GM23338 (cell line): ENCODE results near the gene CDC14B. TPM values are rescaled to one million over a fixed set of nuclear protein-coding genes. Genes with fewer than 3 reads are reported as not detected.

Experiments
- ATAC-seq: fragments of 200-7000 bp; cut with Tn5 transposase; 3 replicates; pipeline ENCODE4 v1.9.1; 2020
- DNase-seq: peaks from one replicate; pipeline ENCODE4 v3.0.0-alpha.2; 2015; ENCODE audit warnings: low spot score
- H2AFZ ChIP-seq: fragments of 200-600 bp; sonication (generic); 2 replicates; pipeline ENCODE4 v1.8.0; 2016; ENCODE audit warnings: antibody characterized with exemption, mild to moderate bottlenecking, moderate library complexity
- H3F3A ChIP-seq: fragments of 200-600 bp; sonication (generic); replicated peaks from 2 replicates; pipeline ENCODE4 v1.8.0; 2017; ENCODE audit warnings: antibody characterized with exemption, mixed run types, low read depth
- H3K27ac ChIP-seq: fragments of 200-600 bp; sonication (generic); 2 replicates; pipeline ENCODE4 v1.6.1; 2016; ENCODE audit warnings: low read depth
- H3K27me3 ChIP-seq: fragments of 200-600 bp; sonication (generic); 2 replicates; pipeline ENCODE4 v1.8.0; 2016; ENCODE audit warnings: mild to moderate bottlenecking, mixed run types, moderate library complexity; ENCODE audit not compliant: insufficient read depth
- H3K36me3 ChIP-seq: fragments of 200-600 bp; sonication (generic); 2 replicates; pipeline ENCODE4 v1.8.0; 2016; ENCODE audit warnings: mild to moderate bottlenecking; ENCODE audit not compliant: insufficient read depth
- H3K4me1 ChIP-seq: fragments of 200-600 bp; sonication (generic); 2 replicates; pipeline ENCODE4 v1.8.0; 2016; ENCODE audit warnings: mild to moderate bottlenecking, moderate library complexity; ENCODE audit not compliant: insufficient read depth
- H3K4me2 ChIP-seq: fragments of 200-600 bp; sonication (generic); 2 replicates; pipeline ENCODE4 v1.7.1; 2017; ENCODE audit warnings: mixed run types
- H3K4me3 ChIP-seq: fragments of 200-600 bp; sonication (generic); 2 replicates; pipeline ENCODE4 v1.6.1; 2016; ENCODE audit warnings: mixed run types
- H3K79me2 ChIP-seq: fragments of 200-600 bp; sonication (generic); replicated peaks from 2 replicates; pipeline ENCODE4 v1.8.0; 2017; ENCODE audit warnings: mild to moderate bottlenecking; ENCODE audit not compliant: insufficient read depth
- H3K9me2 ChIP-seq: fragments of 200-600 bp; sonication (generic); 2 replicates; pipeline ENCODE4 v1.8.0; 2017; ENCODE audit not compliant: insufficient read depth
- H4K20me1 ChIP-seq: fragments of 200-600 bp; sonication (generic); replicated peaks from 2 replicates; pipeline ENCODE4 v1.8.0; 2017; ENCODE audit warnings: mild to moderate bottlenecking; ENCODE audit not compliant: insufficient read depth
- H3K27ac Mint-ChIP-seq: 2 replicates; pipeline ENCODE4 v1.8.0; 2020; ENCODE audit warnings: inconsistent platforms, mild to moderate bottlenecking, moderate library complexity, mixed read lengths
- H3K27me3 Mint-ChIP-seq: 3 replicates; pipeline ENCODE4 v1.8.0; 2022; ENCODE audit warnings: low read depth, mild to moderate bottlenecking, moderate library complexity, mixed read lengths, inconsistent platforms; ENCODE audit not compliant: insufficient read depth, poor library complexity
- H3K36me3 Mint-ChIP-seq: 3 replicates; pipeline ENCODE4 v1.8.0; 2021; ENCODE audit warnings: low read depth, mild to moderate bottlenecking, inconsistent platforms, moderate library complexity, mixed read lengths
- H3K4me1 Mint-ChIP-seq: 3 replicates; pipeline ENCODE4 v1.8.0; 2020; ENCODE audit warnings: mild to moderate bottlenecking, inconsistent platforms, mixed read lengths
- H3K4me3 Mint-ChIP-seq: 3 replicates; pipeline ENCODE4 v1.8.0; 2021; ENCODE audit warnings: moderate library complexity, mild to moderate bottlenecking, inconsistent platforms, mixed read lengths
- H3K9me3 Mint-ChIP-seq: 3 replicates; pipeline ENCODE4 v1.8.0; 2020; ENCODE audit warnings: moderate library complexity, mild to moderate bottlenecking, inconsistent platforms, mixed read lengths
- CREB1 ChIP-seq: fragments of 250-450 bp; sonication (Bioruptor Pico); IDR thresholded peaks from 2 replicates; pipeline ENCODE4 v1.5.0; 2020; ENCODE audit warnings: low read depth, mild to moderate bottlenecking, moderate library complexity
- CTCF ChIP-seq, 2 experiments: fragments of 200-600 bp in 1 of 2; sonication (generic) in 1 of 2; conservative IDR thresholded peaks; 2 replicates each; pipeline versions ENCODE4 v1.5.1 to v1.6.1; 2016 to 2017; ENCODE audit warnings: antibody characterized with exemption in 2 of 2, low read depth in 2 of 2, mild to moderate bottlenecking in 2 of 2, moderate library complexity in 1 of 2
- ETS1 ChIP-seq: IDR thresholded peaks from 2 replicates; pipeline ENCODE4 v1.6.1; 2016; ENCODE audit warnings: antibody characterized with exemption
- EZH2 ChIP-seq: fragments of 200-600 bp; sonication (generic); IDR thresholded peaks from one replicate; pipeline ENCODE4 v1.8.0; 2017; ENCODE audit warnings: antibody characterized with exemption, mild to moderate bottlenecking, low read depth; ENCODE audit not compliant: unreplicated experiment
- JUNB ChIP-seq: IDR thresholded peaks from one replicate; pipeline ENCODE4 v1.6.1; 2016; ENCODE audit warnings: antibody characterized with exemption; ENCODE audit not compliant: unreplicated experiment
- NANOG ChIP-seq: IDR thresholded peaks from 2 replicates; pipeline ENCODE4 v1.6.1; 2016; ENCODE audit warnings: antibody characterized with exemption, borderline replicate concordance
- POLR2AphosphoS5 ChIP-seq: IDR thresholded peaks from 2 replicates; pipeline ENCODE4 v1.6.1; 2016; ENCODE audit warnings: antibody characterized with exemption, low read depth
- REST ChIP-seq: IDR thresholded peaks from one replicate; pipeline ENCODE4 v1.6.1; 2018; ENCODE audit warnings: antibody characterized with exemption; ENCODE audit not compliant: unreplicated experiment
- STAT1 ChIP-seq: IDR thresholded peaks from one replicate; pipeline ENCODE4 v1.6.1; 2016; ENCODE audit warnings: antibody characterized with exemption; ENCODE audit not compliant: unreplicated experiment
- ZNF114 ChIP-seq: fragments of 250-450 bp; sonication (Bioruptor Pico); IDR thresholded peaks from 2 replicates; pipeline ENCODE4 v1.5.0; 2020; ENCODE audit warnings: mild to moderate bottlenecking, moderate library complexity
- polyA plus RNA-seq: library from polyadenylated mRNA; unstranded; fragments of >200 nt; fragmentation: Nextera tagmentation; extraction: Ambion mirVana; gene quantifications from 2 replicates; pipeline ENCODE4 v1.2.1, GENCODE V29; 2016
- total RNA-seq: library from RNA; depleted of rRNA; stranded (reverse); fragments of >200 nt; shearing (Covaris generic); gene quantifications from 2 replicates; pipeline ENCODE4 v1.2.3, GENCODE V29; 2014

The CDC14B gene
- total and polyA plus RNA-seq, 2 experiments from 2014 or later: 12.2 to 52.1 TPM

DNA sequence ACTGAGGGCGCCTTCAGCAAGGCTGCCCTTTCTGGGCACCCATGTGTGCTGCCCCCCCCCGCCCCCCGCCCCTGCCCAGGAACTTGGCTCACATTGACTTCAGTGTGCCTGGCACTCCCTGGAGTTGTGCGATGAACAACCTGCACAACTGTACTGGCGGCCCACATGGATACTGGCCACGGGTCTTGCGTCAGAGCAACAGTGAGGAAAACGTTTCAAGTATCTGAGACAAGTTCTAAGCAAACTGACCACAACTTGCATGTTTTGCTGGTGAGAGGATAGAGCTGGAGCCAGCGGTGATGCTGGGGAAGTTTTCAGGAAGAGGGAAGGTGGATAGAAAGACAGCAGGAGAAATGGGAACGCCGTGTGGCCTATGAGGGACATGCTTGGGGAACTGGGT is 124.3 kb downstream of the CDC14B start (continued):
- TF ChIP-seq EZH2 (no peak), ZNF114 (CRISPR knock-in tag) (no peak), REST (no peak), NANOG (no peak), CREB1 (CRISPR knock-in tag) (no peak)

DNA sequence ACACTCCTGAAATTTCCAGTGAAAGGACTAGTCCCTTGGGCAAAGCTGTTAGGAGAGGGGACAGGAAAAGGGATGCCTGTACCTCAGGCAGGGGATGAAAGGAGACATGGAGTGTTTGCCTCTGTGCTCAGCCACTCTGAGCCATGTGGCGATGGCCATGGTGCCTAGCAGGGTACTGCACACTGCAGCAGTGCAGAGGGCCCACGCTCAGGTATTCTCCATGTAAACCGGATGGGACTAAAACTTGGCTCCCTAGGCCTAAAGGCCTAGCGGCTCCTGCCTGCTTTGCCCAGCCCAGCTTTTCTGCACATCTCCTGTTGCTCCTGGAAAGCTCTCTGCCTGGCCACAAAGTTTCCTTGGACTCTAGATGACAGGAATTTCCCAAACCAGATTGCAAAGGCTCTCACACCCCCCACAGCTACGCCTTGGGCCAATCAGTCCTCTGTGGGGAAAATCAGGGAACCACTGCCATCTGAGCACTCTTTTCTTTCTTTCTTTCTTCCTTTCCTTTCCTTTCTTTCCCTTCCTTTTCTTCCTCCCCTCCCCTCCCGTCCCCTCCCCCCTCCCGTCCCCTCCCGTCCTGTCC is 125.3 kb downstream of the CDC14B start:
- H3K27ac ChIP-seq: peak overlapping the region; percentile 83
- H3K4me1 Mint-ChIP-seq: peaks cover 17% of the 10 kb centered on the region
- H3K9me2 ChIP-seq: no peaks in the 10 kb centered on the region
- peaks cover 6% of the 10 kb centered on the region; the same call in 1 of the 2 replicates for H3F3A ChIP-seq
- H3K27me3 ChIP-seq: no peaks in the 10 kb centered on the region
- no peak for DNase-seq
- no peak overlapping the region for H3K4me2 ChIP-seq
- H2AFZ ChIP-seq: no peak overlapping the region
- H3K9me3 Mint-ChIP-seq: no peaks in the 10 kb centered on the region; the same call in 2 of the 3 replicates
- no peak overlapping the region for H3K4me3 ChIP-seq
- H4K20me1 ChIP-seq: no peaks in the 10 kb centered on the region; the same call in 1 of the 2 replicates
- H3K36me3 Mint-ChIP-seq: peaks cover 17% of the 10 kb centered on the region; the same call in 2 of the 3 replicates
- H3K27me3 Mint-ChIP-seq: peaks cover 10% of the 10 kb centered on the region
- peak; percentile 8; the same call in 2 of the 3 replicates for ATAC-seq
- 0 out of 2 replicates have a peak, but pooled peaks cover 5% of the 10 kb centered on the region for H3K4me1 ChIP-seq
- H3K4me3 Mint-ChIP-seq: no peak overlapping the region
- peaks cover 4% of the 10 kb centered on the region; the same call in 1 of the 2 replicates for H3K36me3 ChIP-seq
- no peaks in the 10 kb centered on the region for H3K79me2 ChIP-seq
- peak overlapping the region; percentile 81; the same call in 1 of the 2 replicates for H3K27ac Mint-ChIP-seq
- TF ChIP-seq POLR2AphosphoS5: no peak
- no peak for TF ChIP-seq REST
- no peak for TF ChIP-seq CREB1 (CRISPR knock-in tag)
- no peak for TF ChIP-seq ETS1
- TF ChIP-seq JUNB: no peak
- no peak for TF ChIP-seq ZNF114 (CRISPR knock-in tag)
- no peak for TF ChIP-seq CTCF (conservative IDR thresholded peaks at IDR 0.05; ENCODE audit: low read depth in 2 of 2)
- TF ChIP-seq STAT1: no peak
- TF ChIP-seq NANOG: no peak
- TF ChIP-seq EZH2: no peak
